Large intestine (tissue), 3 donors: ENCODE results near the gene TAOK3. TPM values are rescaled to one million over a fixed set of nuclear protein-coding genes. Genes with fewer than 3 reads are reported as not detected.
"Not testable (repeated sequence)": the region's sequence is repeated elsewhere in the genome, so short reads cannot be mapped to it uniquely, and the experiment has no call there.

Experiments used
- DNase-seq, 2 donors: peaks; one replicate each; pipeline versions ENCODE4 v3.0.0 to v3.0.0-alpha.2; 2013
- H3K27ac ChIP-seq: one replicate; pipeline ENCODE4 v1.5.1; 2013; ENCODE audit warnings: low read length
- H3K27me3 ChIP-seq: 2 replicates; pipeline ENCODE4 v1.6.1; 2013; ENCODE audit warnings: low read length; ENCODE audit not compliant: control insufficient read depth, insufficient read depth
- H3K36me3 ChIP-seq: 2 replicates; pipeline ENCODE4 v1.6.1; 2013; ENCODE audit warnings: low read length; ENCODE audit not compliant: control insufficient read depth, insufficient read depth
- H3K4me1 ChIP-seq: one replicate; pipeline ENCODE4 v1.6.1; 2013; ENCODE audit warnings: low read length; ENCODE audit not compliant: control insufficient read depth, insufficient read depth
- H3K4me3 ChIP-seq: one replicate; pipeline ENCODE4 v1.5.1; 2013; ENCODE audit warnings: low read length
- H3K9me3 ChIP-seq: one replicate; pipeline ENCODE4 v1.6.1; 2013; ENCODE audit warnings: mild to moderate bottlenecking, low read depth, low read length, moderate library complexity; ENCODE audit not compliant: control insufficient read depth
- WGBS: methylation state at CpG from one replicate; pipeline ENCODE4 v1.1.5; 2013; ENCODE audit warnings: low lambda C conversion rate; ENCODE audit not compliant: insufficient coverage; 5-methylcytosine and 5-hydroxymethylcytosine counted together
- polyA plus RNA-seq: library from polyadenylated mRNA; unstranded; fragments of 120-200 nt; gene quantifications from one replicate; pipeline ENCODE4 v1.2.1, GENCODE V29; 2013

The TAOK3 gene
- polyA plus RNA-seq, 1 donor: 44.7 TPM

- Histone ChIP-seq H3K4me1 (no peaks in the 10 kb centered on the region), H3K27me3 (no peaks in the 10 kb centered on the region), H3K4me3 (no peak overlapping the region), H3K9me3 (no peaks in the 10 kb centered on the region), H3K27ac (no peak overlapping the region), H3K36me3 (no peaks in the 10 kb centered on the region)
- no peak for DNase-seq
Observed at GRCh38 chr12:118326991-118327390, 45.7 kb downstream of the TAOK3 start.

GRCh38 chr12:118325081-118325480, 47.6 kb downstream of the TAOK3 start:
- H3K4me1 ChIP-seq: no peaks in the 10 kb centered on the region
- H3K4me3 ChIP-seq: no peak overlapping the region
- no peaks in the 10 kb centered on the region for H3K27me3 ChIP-seq
- H3K9me3 ChIP-seq: no peaks in the 10 kb centered on the region
- no peaks in the 10 kb centered on the region for H3K36me3 ChIP-seq
- no peak overlapping the region for H3K27ac ChIP-seq
- 86% methylated on average over 1 of the region's 2 CpGs for WGBS
- no peak for DNase-seq

- no peaks in the 10 kb centered on the region for H3K27me3 ChIP-seq
- WGBS: 96% methylated on average over 3 of the region's 3 CpGs
- H3K27ac ChIP-seq: no peak overlapping the region
- no peak overlapping the region for H3K4me3 ChIP-seq
- no peaks in the 10 kb centered on the region for H3K9me3 ChIP-seq
- H3K4me1 ChIP-seq: no peaks in the 10 kb centered on the region
- H3K36me3 ChIP-seq: no peaks in the 10 kb centered on the region
- DNase-seq: no peak
Observed at GRCh38 chr12:118319627-118320026, 53.1 kb downstream of the TAOK3 start.

GRCh38 chr12:118318744-118319143, 54.0 kb downstream of the TAOK3 start:
- Histone ChIP-seq H3K27me3 (no peaks in the 10 kb centered on the region), H3K4me3 (no peak overlapping the region), H3K4me1 (no peaks in the 10 kb centered on the region), H3K27ac (no peak overlapping the region), H3K9me3 (no peaks in the 10 kb centered on the region), H3K36me3 (no peaks in the 10 kb centered on the region)
- no peak for DNase-seq
- WGBS: 100% methylated on average over 1 of the region's 1 CpG

- DNase-seq: no peak
- no CpG with 5 or more reads among the region's 1 CpG for WGBS
- Histone ChIP-seq H3K4me3 (no peak overlapping the region), H3K27me3 (no peaks in the 10 kb centered on the region), H3K9me3 (no peaks in the 10 kb centered on the region), H3K36me3 (no peaks in the 10 kb centered on the region), H3K4me1 (no peaks in the 10 kb centered on the region), H3K27ac (no peak overlapping the region)
Observed at GRCh38 chr12:118317729-118318128, 55.0 kb downstream of the TAOK3 start.

GRCh38 chr12:118315821-118316220, 56.9 kb downstream of the TAOK3 start:
- Histone ChIP-seq H3K27ac (no peak overlapping the region), H3K27me3 (no peaks in the 10 kb centered on the region), H3K4me1 (no peaks in the 10 kb centered on the region), H3K36me3 (no peaks in the 10 kb centered on the region), H3K4me3 (no peak overlapping the region), H3K9me3 (no peaks in the 10 kb centered on the region)
- DNase-seq: no peak

- Histone ChIP-seq H3K36me3 (no peaks in the 10 kb centered on the region), H3K4me1 (no peaks in the 10 kb centered on the region), H3K27me3 (no peaks in the 10 kb centered on the region), H3K4me3 (no peak overlapping the region), H3K27ac (no peak overlapping the region), H3K9me3 (no peaks in the 10 kb centered on the region)
- WGBS: no CpG with 5 or more reads among the region's 1 CpG
- no peak for DNase-seq
Observed at GRCh38 chr12:118312578-118312977, 60.1 kb downstream of the TAOK3 start.

- H3K9me3 ChIP-seq: no peaks in the 10 kb centered on the region
- DNase-seq: no peak
- H3K4me1 ChIP-seq: no peaks in the 10 kb centered on the region
- no peaks in the 10 kb centered on the region for H3K36me3 ChIP-seq
- WGBS: 58% methylated on average over 2 of the region's 2 CpGs
- no peaks in the 10 kb centered on the region for H3K27me3 ChIP-seq
- H3K4me3 ChIP-seq: no peak overlapping the region
- no peak overlapping the region for H3K27ac ChIP-seq
Observed at GRCh38 chr12:118311666-118312065, 61.0 kb downstream of the TAOK3 start.

- H3K4me1 ChIP-seq: no peaks in the 10 kb centered on the region
- no peaks in the 10 kb centered on the region for H3K36me3 ChIP-seq
- no peak for DNase-seq
- no peaks in the 10 kb centered on the region for H3K27me3 ChIP-seq
- H3K27ac ChIP-seq: no peak overlapping the region
- no peak overlapping the region for H3K4me3 ChIP-seq
- H3K9me3 ChIP-seq: no peaks in the 10 kb centered on the region
Observed at GRCh38 chr12:118310320-118310719, 62.4 kb downstream of the TAOK3 start.

- H3K36me3 ChIP-seq, H3K27ac ChIP-seq, H3K4me3 ChIP-seq, H3K4me1 ChIP-seq, H3K9me3 ChIP-seq, H3K27me3 ChIP-seq: not testable (repeated sequence)
- DNase-seq: peak in 1 of 2 donors; percentile 37
- WGBS: 60% methylated on average over 1 of the region's 4 CpGs
Observed at GRCh38 chr12:118308006-118308405, 64.7 kb downstream of the TAOK3 start.

GRCh38 chr12:118307069-118307954, 65.4 kb downstream of the TAOK3 start:
- no peak overlapping the region for H3K27ac ChIP-seq
- H3K36me3 ChIP-seq: no peaks in the 10 kb centered on the region
- peak; percentile 9 to 37 for DNase-seq
- H3K4me3 ChIP-seq: no peak overlapping the region
- WGBS: 93% methylated on average over 2 of the region's 8 CpGs
- H3K27me3 ChIP-seq: no peaks in the 10 kb centered on the region
- no peaks in the 10 kb centered on the region for H3K9me3 ChIP-seq
- H3K4me1 ChIP-seq: no peaks in the 10 kb centered on the region
